Right ventricle myocardium superior (tissue), 1 donor: ENCODE data around the gene PPP6R3. TPM values are rescaled to one million over a fixed set of nuclear protein-coding genes. Genes with fewer than 3 reads are reported as not detected.

Experiments used
- ATAC-seq: fragments of 200-7000 bp; cut with Tn5 transposase; one replicate; pipeline ENCODE4 v1.9.1; 2020; ENCODE audit warnings: mild to moderate bottlenecking; ENCODE audit not compliant: poor library complexity
- DNase-seq: peaks from one replicate; pipeline ENCODE4 v3.0.0-alpha.2; 2020
- intact Hi-C: fragments of 100-400 bp; cut with DNase I; formaldehyde crosslinking; loops from one replicate; pipeline ENCODE4 v1.11.2; 2022
- total RNA-seq: library from RNA; stranded (reverse); fragmentation: NEBNext Ultra II Directional; extraction: Animal tissue kit (Norgen Biotek cat#: 25700); gene quantifications from one replicate; pipeline ENCODE4 v1.2.1, GENCODE V29; 2021
- donor health status: DM: no; HTN: yes; CAD: no; lungs with severe emphysema.

PPP6R3 gene
- total RNA-seq, 1 donor from 2014 or later = 73.9 TPM

DNA sequence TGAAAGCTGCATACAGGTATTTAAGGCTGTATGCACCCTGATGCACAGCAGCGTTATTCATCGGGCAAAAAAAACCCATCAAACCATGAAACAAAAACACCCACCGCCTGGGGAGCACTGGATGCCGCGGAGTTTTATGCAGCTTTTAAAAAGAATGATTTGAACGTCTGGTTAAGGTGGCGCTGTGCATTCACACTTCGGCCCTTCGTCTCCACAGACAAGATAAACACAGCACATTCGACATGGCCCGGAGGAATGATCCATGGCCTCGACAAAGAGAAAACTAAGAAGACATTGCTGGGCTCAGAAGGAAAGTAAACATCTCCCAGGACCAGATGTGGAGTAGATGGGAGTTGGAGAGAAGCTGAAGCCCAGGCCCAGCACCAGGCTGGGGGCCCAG lies 183.0 kb downstream of the PPP6R3 start:
- DNase-seq (peak; percentile 26), ATAC-seq (no peak)
- intact Hi-C loops = no loop called here

GRCh38 chr11:68646832-68647231 lies 186.3 kb downstream of the PPP6R3 start:
- DNase-seq (no peak), ATAC-seq (no peak)
- intact Hi-C loops = no loop called here

DNA sequence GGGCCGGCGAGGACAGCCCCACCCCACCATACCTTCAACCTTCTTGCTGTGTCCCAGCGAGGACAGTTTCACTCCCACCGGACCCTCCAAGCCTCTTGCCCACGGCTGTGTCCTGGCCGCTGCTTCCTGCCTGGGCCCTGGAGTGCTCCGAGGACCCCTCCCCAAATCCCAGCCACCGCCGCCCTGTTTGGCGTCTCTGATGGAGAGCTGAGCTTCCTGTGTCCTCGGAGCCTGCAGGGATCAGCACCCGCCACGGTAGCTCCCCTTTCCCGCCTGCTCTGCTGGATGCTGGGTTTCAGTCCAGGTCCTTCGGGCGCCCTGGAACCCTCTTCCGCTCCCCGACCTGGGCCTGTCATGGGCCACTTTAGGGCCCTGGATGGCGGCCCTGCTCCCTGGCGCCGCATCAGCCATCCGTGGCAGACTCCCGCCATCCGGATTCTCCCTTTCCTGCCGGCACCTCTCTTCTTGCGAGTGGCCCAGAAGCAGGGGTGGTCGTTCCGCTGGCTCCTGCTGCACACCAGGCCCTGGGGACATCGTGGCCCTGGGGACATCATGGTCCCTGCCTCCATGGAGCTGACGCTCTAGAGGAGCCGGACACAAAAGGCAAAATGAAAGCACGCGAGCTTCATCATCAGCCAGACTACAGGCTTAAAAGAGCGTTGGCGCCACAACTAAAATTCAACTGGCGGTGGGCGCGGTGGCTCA lies 189.5 kb downstream of the PPP6R3 start:
- ATAC-seq (no peak), DNase-seq (peak; percentile 26)

GRCh38 chr11:68650801-68651200 lies 190.2 kb downstream of the PPP6R3 start:
- DNase-seq = peak; percentile 26
- ATAC-seq = no peak
- intact Hi-C loops = no loop called here

More for the DNA sequence above, 189.5 kb downstream of the PPP6R3 start:
- intact Hi-C loops = no loop called here

DNA sequence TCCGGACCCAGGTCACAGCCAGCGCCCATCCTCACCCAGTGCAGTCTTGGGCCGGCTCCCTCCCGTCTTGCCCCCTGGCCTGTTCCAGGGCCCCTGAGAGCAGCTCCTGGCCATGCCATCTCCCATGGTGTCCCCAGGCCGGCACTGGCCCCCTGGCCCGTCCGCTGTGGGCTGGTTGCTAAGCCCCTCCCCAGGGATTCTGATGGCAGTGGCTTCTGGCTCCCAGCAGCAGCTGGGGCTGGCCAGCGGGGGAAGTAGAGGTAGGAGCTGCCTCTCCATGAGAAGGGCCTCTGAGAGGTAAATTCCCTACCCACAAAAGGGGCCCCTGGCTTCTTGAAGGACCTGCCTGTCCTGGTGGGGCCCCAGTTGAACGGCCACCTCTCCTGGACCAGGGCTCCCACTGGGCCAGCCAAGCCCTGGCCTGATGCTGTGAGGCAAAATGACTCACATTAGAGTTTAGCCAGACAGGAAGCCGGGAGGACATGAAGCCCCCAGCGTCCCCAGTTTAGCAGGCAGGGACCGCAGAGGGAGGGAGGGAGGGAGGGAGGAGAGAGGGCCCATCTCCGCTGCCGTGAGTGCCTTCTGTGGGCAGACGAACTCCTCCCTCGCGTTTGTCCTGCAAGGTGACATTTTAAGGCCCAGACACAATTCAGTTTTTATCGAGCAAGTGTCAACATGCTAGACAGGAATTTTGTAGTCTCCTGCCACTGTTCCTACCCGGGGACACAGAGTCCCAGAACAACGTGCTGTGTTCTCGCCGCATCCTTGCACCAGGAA lies 190.8 kb downstream of the PPP6R3 start:
- ATAC-seq = no peak
- peak; percentile 19 for DNase-seq
- intact Hi-C loops = no loop called here

GRCh38 chr11:68651985-68652682 lies 191.6 kb downstream of the PPP6R3 start:
- intact Hi-C loops = no loop called here
- ATAC-seq = no peak
- peak; percentile 29 for DNase-seq

GRCh38 chr11:68652683-68653156 lies 192.2 kb downstream of the PPP6R3 start:
- DNase-seq (peak; percentile 19), ATAC-seq (no peak)
- intact Hi-C loops = no loop called here

- DNase-seq = peak; percentile 26
- intact Hi-C loops = no loop called here
- ATAC-seq = no peak
Observed at GRCh38 chr11:68653486-68654430, 193.2 kb downstream of the PPP6R3 start.

GRCh38 chr11:68654978-68655377 lies 194.4 kb downstream of the PPP6R3 start:
- no peak for DNase-seq
- ATAC-seq = no peak
- intact Hi-C loops = no loop called here

DNA sequence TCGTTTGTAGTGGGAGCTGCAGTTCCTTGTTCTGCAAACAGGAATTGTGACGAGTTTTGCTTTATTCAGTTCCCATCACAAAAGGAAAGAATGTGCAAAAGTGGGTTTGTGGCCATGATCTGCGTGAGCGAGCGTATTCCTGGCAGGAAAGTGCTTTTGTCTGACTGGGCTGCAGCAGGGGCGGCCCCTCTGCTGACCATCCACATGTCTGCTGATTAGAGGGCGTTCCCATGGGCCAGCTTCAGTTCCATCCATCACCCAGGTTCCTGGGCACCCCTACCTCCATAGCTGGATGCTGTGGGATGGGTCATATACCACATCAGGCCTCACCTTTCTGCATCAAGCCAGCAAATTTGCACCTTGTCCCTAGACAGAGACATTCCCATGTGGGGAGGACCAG lies 194.9 kb downstream of the PPP6R3 start:
- ATAC-seq = no peak
- DNase-seq = peak; percentile 33
- intact Hi-C loops = no loop called here

- ATAC-seq (no peak), DNase-seq (peak; percentile 29)
- intact Hi-C loops = no loop called here
Observed at GRCh38 chr11:68655806-68656205, 195.3 kb downstream of the PPP6R3 start.

DNA sequence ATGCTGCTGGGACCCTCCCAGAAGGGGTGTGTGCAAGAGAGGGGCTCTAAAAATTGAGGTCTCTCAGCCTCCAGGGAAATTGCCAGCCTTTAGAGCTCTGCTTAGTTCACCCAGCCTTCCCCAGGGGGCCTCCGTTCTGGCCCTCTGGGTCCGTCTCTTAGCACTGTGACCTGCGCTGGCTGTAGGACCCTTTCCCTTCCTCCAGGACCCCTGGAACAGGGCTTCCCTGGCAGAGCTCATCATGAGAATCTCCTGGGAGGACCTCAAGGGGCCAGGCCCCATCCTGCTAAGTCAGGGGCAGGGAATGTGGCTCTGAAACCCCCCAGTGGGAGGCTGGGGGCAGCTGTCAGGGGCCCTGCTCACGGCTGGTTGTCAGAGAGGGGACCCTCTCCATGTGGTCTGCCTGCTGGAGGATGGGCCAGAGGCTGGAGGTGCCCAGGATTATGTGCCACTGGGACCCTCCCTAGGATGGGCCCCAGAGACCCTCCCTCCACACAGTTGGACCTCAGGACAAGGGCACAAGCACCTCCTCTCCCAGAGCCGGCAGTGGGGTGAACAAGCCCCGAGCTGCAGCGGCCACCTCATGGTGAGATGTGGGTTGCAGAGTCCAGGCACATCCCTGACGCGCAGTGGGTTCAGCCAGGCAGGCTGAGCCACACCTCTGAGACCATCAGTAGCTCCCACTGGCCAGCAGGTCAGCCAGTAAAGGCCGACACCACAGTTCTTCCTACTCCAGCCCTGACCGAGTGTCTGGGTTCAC lies 196.6 kb downstream of the PPP6R3 start:
- ATAC-seq (no peak), DNase-seq (no peak)
- intact Hi-C loops = no loop called here

- intact Hi-C loops = no loop called here
- ATAC-seq (no peak), DNase-seq (no peak)
Observed at GRCh38 chr11:68658097-68658496, 197.5 kb downstream of the PPP6R3 start.

- peak; percentile 32 for ATAC-seq
- DNase-seq = peak; percentile 51
- intact Hi-C loops = no loop called here
Observed at GRCh38 chr11:68658661-68659060, 198.1 kb downstream of the PPP6R3 start.

GRCh38 chr11:68659158-68659921 lies 198.8 kb downstream of the PPP6R3 start:
- peak; percentile 82 for DNase-seq
- peak; percentile 83 for ATAC-seq
- intact Hi-C loops = no loop called here

DNA sequence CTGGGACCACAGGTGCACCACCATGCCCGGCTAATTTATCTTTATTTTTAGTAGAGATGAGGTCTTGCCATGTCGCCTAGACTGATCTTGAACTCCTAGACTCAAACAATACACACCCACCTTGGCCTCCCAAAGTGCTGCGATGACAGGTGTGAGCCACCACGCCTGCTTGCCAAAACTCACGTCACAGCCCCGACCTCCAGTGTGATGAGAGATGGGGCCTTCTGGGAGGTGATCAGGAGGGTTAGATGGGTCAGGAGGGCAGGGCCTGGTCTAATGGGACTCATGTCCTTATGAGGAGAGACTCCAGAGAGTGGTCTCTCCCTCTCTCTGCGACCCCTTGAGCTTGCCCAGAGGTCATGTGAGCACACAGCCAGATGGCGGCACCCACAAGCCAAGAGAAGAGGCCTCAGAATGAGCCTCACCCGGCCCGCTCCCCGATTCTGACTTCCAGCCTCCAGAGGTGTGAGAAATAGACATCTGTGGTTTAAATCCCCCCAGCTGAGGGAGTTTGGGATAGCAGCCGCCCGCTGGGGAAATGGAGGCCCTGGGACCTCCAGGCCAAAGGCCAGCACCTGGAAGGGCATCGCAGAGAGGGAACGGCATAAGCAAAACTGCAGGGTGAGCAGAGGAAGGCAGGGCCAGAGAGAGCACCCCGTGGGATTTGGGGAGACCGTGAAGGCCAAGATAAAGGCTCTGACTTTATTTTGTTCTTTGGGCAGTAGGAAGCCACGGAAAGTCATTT lies 199.7 kb downstream of the PPP6R3 start:
- DNase-seq (peak; percentile 36), ATAC-seq (no peak)
- intact Hi-C loops = no loop called here
